ENCODE data around the gene DMD. TPM values are rescaled to one million over a fixed set of nuclear protein-coding genes. Genes with fewer than 3 reads are reported as not detected.
"Not testable (repeated sequence)": the region's sequence is repeated elsewhere in the genome, so short reads cannot be mapped to it uniquely, and the experiment has no call there.

DMD gene
- total and polyA plus RNA-seq, 2 donors, result 48.8 to 257 TPM

DNA sequence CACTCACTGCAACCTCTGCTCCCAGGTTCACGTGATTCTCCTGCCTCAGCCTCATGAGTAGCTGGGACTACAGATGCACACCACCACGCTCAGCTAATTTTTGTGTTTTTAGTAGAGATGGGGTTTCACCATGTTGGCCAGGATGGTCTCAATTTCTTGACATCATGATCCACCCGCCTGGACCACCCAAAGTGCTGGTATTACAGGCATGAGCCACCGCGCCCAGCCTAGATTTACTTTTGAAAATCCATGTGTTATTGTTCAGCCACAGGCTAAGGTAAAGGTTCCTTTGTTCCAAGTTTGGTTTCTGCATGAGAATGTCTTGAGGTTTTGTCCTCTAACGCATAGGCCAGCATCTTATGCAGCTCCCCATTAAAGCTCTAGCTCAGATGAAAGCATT, 371.6 kb downstream of the DMD start:
- WGBS, result 97% methylated on average over 6 of the region's 6 CpGs
- Histone ChIP-seq H3K4me1 (ENCODE audit: insufficient read depth) (no peaks in the 10 kb centered on the region), H3K4me3 (ENCODE audit: low read depth, low read length) (no peak overlapping the region), H3K36me3 (ENCODE audit: insufficient read depth) (no peaks in the 10 kb centered on the region), H3K27ac (ENCODE audit: low read depth) (no peak overlapping the region)
- DNase-seq (ENCODE audit: extremely low spot score), result no peak

DNA sequence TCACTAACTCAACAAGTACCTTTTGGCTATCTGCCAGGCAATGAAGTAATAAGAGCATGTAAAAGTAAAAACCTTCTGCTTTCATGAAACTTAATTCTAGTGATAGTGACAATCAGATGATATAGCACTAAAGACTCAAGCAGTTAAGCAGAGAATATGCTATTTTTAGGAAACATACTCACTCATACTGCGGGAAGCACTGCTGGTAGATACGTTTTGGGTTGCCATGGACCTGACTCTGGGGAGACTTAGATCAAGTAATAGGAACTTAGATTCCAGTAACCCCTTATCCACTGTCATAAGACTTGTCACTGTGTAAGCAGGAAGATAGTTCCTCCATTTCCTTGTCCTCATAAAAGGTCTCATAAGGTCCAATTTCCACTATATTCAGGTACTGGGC, 386.3 kb downstream of the DMD start:
- WGBS, result 72% methylated on average over 2 of the region's 2 CpGs
- Histone ChIP-seq H3K4me3 (ENCODE audit: low read depth, low read length) (no peak overlapping the region), H3K27ac (ENCODE audit: low read depth) (no peak overlapping the region), H3K36me3 (ENCODE audit: insufficient read depth) (no peaks in the 10 kb centered on the region), H3K4me1 (ENCODE audit: insufficient read depth) (no peaks in the 10 kb centered on the region)
- no peak for DNase-seq (ENCODE audit: extremely low spot score)

DNA sequence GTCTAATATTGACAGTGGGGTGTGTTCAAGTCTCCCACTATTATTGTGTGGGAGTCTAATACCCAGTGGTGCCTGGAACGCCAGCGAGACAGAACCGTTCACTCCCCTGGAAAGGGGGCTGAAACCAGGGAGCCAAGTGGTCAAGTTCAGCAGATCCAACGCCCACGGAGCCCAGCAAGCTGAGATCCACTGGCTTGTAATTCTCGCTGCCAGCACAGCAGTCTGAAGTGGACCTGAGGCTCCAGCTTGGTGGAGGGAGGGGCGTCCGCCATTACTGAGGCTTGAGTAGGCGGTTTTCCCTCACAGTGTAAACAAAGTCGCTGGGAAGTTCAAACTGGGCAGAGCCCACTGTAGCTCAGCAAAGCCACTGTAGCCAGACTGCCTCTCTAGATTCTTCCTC, 407.3 kb downstream of the DMD start:
- Histone ChIP-seq H3K27ac (ENCODE audit: low read depth) (no peak overlapping the region), H3K36me3 (ENCODE audit: insufficient read depth) (no peaks in the 10 kb centered on the region), H3K4me1 (ENCODE audit: insufficient read depth) (no peaks in the 10 kb centered on the region), H3K4me3 (ENCODE audit: low read depth, low read length) (no peak overlapping the region)
- WGBS, result 97% methylated on average over 10 of the region's 10 CpGs
- no peak for DNase-seq (ENCODE audit: extremely low spot score)

DNA sequence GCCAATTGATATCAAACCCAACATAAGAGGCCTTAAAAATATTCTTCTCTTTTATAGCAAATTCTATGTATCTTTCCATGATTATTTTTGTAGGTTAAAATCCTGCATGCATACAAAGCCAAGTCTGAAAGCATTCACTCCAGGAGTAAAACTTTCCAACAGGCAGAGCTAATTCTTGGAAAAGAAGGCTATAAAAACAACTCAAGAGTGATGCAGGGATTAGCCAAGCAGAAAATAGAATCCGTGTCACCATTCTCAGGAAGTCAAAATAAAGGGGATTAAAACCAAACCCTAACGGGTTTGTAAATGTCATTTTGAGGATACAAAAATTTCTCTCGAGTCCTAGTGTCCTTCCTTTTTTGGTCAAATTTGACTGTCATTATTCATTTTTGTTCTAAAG, 412.4 kb downstream of the DMD start:
- H3K27ac ChIP-seq (ENCODE audit: low read depth), result no peak overlapping the region
- 32% methylated on average over 3 of the region's 3 CpGs for WGBS
- no peak for DNase-seq (ENCODE audit: extremely low spot score)
- H3K4me3 ChIP-seq (ENCODE audit: low read depth, low read length), result no peak overlapping the region
- no peaks in the 10 kb centered on the region for H3K4me1 ChIP-seq (ENCODE audit: insufficient read depth)
- H3K36me3 ChIP-seq (ENCODE audit: insufficient read depth), result no peaks in the 10 kb centered on the region

DNA sequence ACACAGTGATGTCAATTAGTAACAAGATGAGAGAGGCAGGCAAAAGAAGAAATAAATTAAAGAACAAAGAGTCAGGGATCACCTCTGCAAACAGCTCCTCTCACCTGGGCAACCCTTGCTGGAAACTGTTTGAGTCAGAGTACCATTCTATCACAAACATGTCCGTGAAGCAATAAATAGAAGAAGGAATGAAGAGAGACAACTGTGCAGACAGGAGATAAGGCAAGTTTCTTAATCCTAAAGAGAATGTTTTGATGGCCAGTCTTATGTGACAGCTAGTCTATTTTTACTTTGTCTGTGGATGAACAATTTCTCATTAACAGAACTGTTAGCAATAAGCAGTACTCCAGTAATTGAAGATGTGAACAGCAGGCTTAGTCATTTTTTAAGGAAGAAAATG, 422.4 kb downstream of the DMD start:
- H3K27ac ChIP-seq (ENCODE audit: low read depth), result no peak overlapping the region
- no peaks in the 10 kb centered on the region for H3K36me3 ChIP-seq (ENCODE audit: insufficient read depth)
- no peaks in the 10 kb centered on the region for H3K4me1 ChIP-seq (ENCODE audit: insufficient read depth)
- DNase-seq (ENCODE audit: extremely low spot score), result no peak
- H3K4me3 ChIP-seq (ENCODE audit: low read depth, low read length), result no peak overlapping the region
- 16% methylated on average over 1 of the region's 1 CpG for WGBS

DNA sequence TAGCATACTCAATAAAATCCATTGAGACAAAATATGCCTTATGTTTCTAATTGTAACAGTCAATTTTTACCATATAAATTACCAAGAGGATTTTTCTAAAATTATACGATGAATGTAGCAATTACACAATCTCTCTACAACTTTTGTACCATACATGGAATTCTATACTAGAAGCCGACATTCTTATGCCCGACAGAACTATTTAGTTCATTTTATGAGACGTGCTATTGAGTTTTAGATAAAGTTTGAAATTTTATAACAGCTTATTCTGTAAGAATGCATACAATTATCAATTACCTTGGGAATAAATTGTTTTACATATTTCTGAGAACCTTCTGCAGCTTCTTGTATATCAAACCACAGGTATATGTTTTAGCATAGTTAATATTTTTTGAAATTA, 431.2 kb downstream of the DMD start:
- WGBS, result 89% methylated on average over 4 of the region's 4 CpGs
- Histone ChIP-seq H3K4me3 (ENCODE audit: low read depth, low read length) (no peak overlapping the region), H3K36me3 (ENCODE audit: insufficient read depth) (no peaks in the 10 kb centered on the region), H3K27ac (ENCODE audit: low read depth) (no peak overlapping the region), H3K4me1 (ENCODE audit: insufficient read depth) (no peaks in the 10 kb centered on the region)
- no peak for DNase-seq (ENCODE audit: extremely low spot score)

DNA sequence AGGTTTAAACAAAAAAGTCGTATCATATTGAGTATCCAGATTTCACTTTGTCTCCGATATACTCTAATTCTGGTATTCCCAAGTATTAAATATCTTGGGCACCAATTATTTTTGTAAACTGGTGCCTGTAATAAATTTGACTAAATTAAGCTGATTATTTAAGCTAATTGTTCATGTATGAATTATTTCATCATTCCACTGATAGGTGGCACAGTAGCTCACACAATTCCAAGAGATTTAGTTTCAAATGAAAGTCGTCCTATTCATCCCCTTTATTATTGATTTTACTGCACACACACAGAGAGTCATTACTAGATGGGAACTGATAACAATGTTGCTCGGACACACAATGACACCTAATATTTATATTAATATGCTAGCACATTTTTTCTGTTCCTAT, 432.4 kb downstream of the DMD start:
- no peak overlapping the region for H3K4me3 ChIP-seq (ENCODE audit: low read depth, low read length)
- H3K36me3 ChIP-seq (ENCODE audit: insufficient read depth), result no peaks in the 10 kb centered on the region
- no peak overlapping the region for H3K27ac ChIP-seq (ENCODE audit: low read depth)
- 81% methylated on average over 4 of the region's 4 CpGs for WGBS
- no peaks in the 10 kb centered on the region for H3K4me1 ChIP-seq (ENCODE audit: insufficient read depth)
- no peak for DNase-seq (ENCODE audit: extremely low spot score)

DNA sequence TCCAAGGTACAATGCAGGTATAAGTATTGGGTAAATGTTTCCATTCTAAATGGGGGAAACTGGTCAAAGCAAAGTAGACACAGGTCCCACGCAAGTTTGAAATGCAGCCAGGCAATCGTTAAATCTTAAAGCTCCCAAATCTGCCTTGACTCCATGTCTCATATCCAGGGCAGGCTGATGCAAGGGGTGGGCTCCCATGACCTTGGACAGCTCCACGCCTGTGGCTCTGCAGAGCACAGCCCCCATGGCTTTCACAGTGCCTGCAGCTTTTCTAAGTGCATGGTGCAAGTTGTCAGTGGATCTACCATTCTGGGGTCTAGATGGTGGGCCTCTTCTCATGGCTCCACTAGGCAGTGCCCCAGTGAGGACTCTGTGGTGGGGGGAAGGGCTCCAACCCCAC, 436.4 kb downstream of the DMD start:
- Histone ChIP-seq H3K4me3 (ENCODE audit: low read depth, low read length) (no peak overlapping the region), H3K4me1 (ENCODE audit: insufficient read depth) (no peaks in the 10 kb centered on the region), H3K36me3 (ENCODE audit: insufficient read depth) (no peaks in the 10 kb centered on the region), H3K27ac (ENCODE audit: low read depth) (no peak overlapping the region)
- WGBS, result 82% methylated on average over 3 of the region's 3 CpGs
- DNase-seq (ENCODE audit: extremely low spot score), result no peak

DNA sequence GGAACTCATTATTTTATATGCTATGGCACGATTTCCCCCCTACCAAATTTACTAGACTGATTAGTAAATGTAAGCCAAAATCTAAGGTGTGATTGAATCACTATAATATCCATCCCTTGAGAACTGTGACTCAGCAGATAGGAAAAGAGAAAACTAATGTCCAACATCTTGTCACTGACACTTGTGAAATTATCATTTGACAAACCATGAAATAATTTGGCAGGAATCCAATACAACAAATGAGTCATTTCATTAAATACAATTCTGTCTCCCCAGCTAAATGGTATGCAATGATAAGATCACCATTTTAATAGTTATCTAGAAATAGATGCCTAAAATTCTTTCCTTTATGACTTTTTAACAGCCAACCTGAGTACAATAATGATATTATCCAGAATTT, 462.3 kb downstream of the DMD start:
- DNase-seq (ENCODE audit: extremely low spot score), result no peak
- Histone ChIP-seq H3K36me3 (ENCODE audit: insufficient read depth) (no peaks in the 10 kb centered on the region), H3K27ac (ENCODE audit: low read depth) (no peak overlapping the region), H3K4me1 (ENCODE audit: insufficient read depth) (no peaks in the 10 kb centered on the region), H3K4me3 (ENCODE audit: low read depth, low read length) (no peak overlapping the region)
- WGBS, result 33% methylated on average over 1 of the region's 1 CpG

DNA sequence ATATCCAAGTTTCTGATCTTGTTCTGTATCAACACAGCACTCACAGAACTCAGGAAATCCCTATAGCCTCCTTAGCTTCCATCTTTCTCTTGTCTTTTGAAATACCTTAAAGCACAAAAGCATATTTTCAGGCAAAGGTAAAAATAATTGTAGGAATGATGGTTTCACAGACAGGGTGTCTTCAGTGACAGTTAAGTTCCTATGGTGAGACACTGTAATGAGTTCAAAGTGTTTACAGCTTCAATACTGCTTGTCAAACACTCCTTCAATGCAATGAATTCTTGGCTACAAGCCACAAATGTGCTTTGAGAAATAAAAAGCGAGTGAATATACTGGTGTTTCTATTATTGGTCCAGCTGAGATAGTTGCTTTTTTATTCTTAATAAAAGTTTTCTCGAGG, 466.0 kb downstream of the DMD start:
- Histone ChIP-seq H3K36me3 (ENCODE audit: insufficient read depth) (no peaks in the 10 kb centered on the region), H3K4me3 (ENCODE audit: low read depth, low read length) (no peak overlapping the region), H3K4me1 (ENCODE audit: insufficient read depth) (no peaks in the 10 kb centered on the region), H3K27ac (ENCODE audit: low read depth) (no peak overlapping the region)
- 25% methylated on average over 2 of the region's 2 CpGs for WGBS
- DNase-seq (ENCODE audit: extremely low spot score), result no peak

DNA sequence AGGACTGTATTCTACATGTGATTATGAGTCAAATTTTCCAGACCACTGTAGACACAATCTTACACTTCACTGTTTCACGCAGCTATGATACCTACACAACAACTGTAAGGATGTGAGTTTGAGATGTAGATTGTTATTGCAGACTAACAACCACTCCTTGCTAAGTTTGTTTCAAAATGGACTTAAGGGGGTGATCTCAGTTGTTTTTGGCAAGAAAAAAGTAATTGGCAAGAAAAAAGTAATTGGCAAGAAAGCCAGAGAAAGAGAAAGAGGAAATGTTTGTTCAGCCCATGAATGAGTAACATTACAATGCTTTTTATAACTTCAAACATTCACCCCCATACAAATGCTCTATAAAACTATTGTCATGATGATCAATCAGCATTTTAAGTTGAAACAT, 466.4 kb downstream of the DMD start:
- H3K27ac ChIP-seq (ENCODE audit: low read depth), result no peak overlapping the region
- no peak overlapping the region for H3K4me3 ChIP-seq (ENCODE audit: low read depth, low read length)
- H3K4me1 ChIP-seq (ENCODE audit: insufficient read depth), result no peaks in the 10 kb centered on the region
- H3K36me3 ChIP-seq (ENCODE audit: insufficient read depth), result no peaks in the 10 kb centered on the region
- WGBS, result 81% methylated on average over 1 of the region's 1 CpG
- no peak for DNase-seq (ENCODE audit: extremely low spot score)

DNA sequence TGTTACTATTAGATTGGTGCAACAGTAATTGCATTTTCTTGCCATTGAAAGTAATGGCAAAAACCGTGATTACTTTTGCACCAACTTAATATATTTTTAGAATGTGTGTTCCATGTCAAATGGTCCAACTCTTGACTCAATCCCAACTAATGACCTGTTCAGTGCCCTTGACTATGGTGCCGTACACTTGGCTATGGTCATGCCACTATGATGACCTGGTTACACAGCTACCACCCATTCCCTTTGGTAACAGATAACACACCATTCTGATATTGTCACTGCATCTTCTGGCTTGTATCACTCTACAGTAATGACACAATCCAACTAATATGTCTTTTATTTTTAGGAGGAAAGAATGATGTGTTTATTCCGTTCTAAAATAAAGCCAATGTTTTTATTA, 469.4 kb downstream of the DMD start:
- Histone ChIP-seq H3K4me3 (ENCODE audit: low read depth, low read length) (no peak overlapping the region), H3K4me1 (ENCODE audit: insufficient read depth) (no peaks in the 10 kb centered on the region), H3K27ac (ENCODE audit: low read depth) (no peak overlapping the region), H3K36me3 (ENCODE audit: insufficient read depth) (no peaks in the 10 kb centered on the region)
- DNase-seq (ENCODE audit: extremely low spot score), result no peak
- 89% methylated on average over 3 of the region's 3 CpGs for WGBS

DNA sequence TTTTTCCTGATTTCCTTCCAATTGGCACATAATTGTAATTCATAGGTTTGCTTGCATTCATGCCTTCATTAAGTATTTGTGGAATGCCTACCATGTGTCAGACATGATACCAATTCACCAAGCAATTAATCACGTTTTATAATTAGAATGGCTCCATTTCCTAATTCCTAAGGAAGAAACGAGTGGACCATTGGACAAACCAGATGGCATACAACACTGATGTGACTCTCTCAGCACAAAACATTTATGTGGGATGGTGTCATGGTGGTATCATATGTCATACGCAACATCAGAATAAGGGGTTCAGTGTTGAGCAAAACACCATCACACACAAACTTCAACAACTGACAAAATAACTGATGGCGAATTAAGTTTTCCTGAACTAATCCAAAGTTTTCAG, 502.8 kb downstream of the DMD start:
- DNase-seq (ENCODE audit: extremely low spot score), result no peak
- no peak overlapping the region for H3K27ac ChIP-seq (ENCODE audit: low read depth)
- H3K4me1 ChIP-seq (ENCODE audit: insufficient read depth), result no peaks in the 10 kb centered on the region
- no peak overlapping the region for H3K4me3 ChIP-seq (ENCODE audit: low read depth, low read length)
- H3K36me3 ChIP-seq (ENCODE audit: insufficient read depth), result no peaks in the 10 kb centered on the region
- 89% methylated on average over 4 of the region's 4 CpGs for WGBS

DNA sequence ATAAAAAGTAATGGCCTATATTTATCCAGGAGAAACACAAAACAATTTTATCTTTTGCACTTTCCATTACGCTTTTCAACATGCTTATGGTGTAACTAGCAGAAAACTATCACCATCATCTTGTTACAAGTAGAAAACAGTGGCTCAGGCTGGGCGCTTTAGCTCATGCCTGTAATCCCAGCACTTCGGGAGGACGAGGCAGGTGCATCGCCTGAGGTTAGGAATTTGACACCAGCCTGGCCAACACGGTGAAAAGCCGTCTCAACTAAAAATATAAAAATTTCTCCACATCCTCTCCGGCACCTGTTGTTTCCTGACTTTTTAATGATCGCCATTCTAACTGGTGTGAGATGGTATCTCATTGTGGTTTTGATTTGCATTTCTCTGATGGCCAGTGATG, 506.0 kb downstream of the DMD start:
- not testable (repeated sequence) for DNase-seq (ENCODE audit: extremely low spot score); H3K27ac ChIP-seq (ENCODE audit: low read depth); H3K4me3 ChIP-seq (ENCODE audit: low read depth, low read length); H3K4me1 ChIP-seq (ENCODE audit: insufficient read depth); H3K36me3 ChIP-seq (ENCODE audit: insufficient read depth)
- WGBS, result 96% methylated on average over 9 of the region's 9 CpGs

DNA sequence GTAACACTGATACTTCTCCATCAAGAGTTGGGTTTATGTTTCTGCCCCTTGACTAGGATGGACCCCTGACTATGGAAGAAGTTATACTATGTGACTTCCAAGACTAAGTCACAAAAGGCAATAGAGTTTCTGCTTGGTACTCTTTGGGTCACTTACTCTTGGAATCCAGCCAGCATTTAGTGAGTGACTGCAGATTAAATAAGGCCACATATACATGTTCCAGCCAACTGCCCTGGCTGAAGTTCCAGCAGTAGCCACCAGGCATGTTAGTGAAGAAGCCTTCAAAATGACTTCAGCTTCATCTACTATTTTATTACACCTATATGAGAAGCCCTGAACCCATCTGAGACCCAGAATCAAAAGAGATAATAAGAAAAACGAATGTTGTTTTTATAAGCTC, 524.0 kb downstream of the DMD start:
- no peak overlapping the region for H3K4me3 ChIP-seq (ENCODE audit: low read depth, low read length)
- 85% methylated on average over 1 of the region's 1 CpG for WGBS
- H3K4me1 ChIP-seq (ENCODE audit: insufficient read depth), result no peaks in the 10 kb centered on the region
- no peak for DNase-seq (ENCODE audit: extremely low spot score)
- no peaks in the 10 kb centered on the region for H3K36me3 ChIP-seq (ENCODE audit: insufficient read depth)
- H3K27ac ChIP-seq (ENCODE audit: low read depth), result no peak overlapping the region

All from urinary bladder (tissue), 4 donors.